ENCODE measurements around the gene VSTM1.
"Not testable (repeated sequence)": the region's sequence is repeated elsewhere in the genome, so short reads cannot be mapped to it uniquely, and the experiment has no call there.

VSTM1 gene, protein sequence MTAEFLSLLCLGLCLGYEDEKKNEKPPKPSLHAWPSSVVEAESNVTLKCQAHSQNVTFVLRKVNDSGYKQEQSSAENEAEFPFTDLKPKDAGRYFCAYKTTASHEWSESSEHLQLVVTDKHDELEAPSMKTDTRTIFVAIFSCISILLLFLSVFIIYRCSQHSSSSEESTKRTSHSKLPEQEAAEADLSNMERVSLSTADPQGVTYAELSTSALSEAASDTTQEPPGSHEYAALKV

DNA sequence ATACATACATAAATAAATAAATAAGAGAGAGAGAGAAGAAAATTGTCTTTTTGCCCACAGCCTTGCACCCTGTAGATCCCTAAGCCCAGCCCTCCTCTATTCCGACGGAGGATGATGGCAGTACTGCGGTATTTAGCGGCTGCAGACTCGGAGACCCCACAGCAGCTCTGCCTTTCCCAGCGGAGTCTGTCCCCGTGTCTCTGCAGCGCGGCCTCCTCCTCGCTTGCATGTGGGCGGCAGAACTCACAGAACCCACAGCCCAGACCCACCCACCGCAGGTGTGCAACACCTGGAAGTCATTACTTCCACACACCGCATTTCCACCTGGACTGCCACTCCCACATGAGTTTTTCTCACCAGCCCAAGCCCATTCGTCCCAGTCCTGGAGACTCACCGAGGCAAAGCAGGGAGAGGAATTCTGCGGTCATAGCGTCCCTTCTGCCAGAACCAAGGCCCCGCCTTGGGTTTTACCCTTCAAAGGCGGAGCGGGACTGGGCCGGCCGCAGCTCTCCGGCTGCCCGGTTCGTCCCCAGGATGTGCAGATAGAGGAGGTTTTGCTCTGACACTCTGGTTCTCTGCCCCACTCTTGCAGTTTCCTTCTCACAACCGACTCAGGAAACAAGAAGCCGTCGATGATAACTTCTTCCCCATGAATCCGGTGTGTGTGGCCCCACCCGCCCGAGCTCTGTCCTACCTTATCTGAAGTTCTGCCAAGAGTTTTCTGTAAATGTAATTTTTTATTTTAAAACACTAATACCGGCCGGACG, at the start of gene VSTM1:
Gene VSTM1 (minus strand): TSS at position 548 of the 767 bp plus-strand sequence. CDS start 120 bp downstream, at position 428.
- DNase-seq (ENCODE audit: low read depth, low spot score), result no peak

DNA sequence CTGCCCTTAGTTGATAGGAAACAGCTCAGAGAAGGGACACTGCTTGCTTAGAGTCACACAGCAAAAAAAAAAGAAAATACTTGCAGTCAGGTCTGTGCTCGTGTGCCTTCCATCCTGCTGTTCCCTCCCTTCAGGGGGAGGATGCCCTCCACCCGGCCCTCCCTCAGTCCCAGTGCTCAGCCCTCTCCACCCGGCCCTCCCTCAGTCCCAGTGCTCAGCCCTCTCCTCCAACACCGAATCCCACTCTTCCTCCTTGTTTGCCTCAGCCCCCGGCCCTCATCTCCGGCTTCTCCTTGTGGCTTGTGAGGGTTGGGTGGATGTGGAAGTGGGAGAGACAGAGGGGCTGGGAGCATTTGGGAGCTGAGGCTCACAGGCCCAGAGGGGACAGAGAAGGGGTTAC, 46.0 kb upstream of the VSTM1 start:
- DNase-seq (ENCODE audit: low read depth, low spot score), result no peak

DNA sequence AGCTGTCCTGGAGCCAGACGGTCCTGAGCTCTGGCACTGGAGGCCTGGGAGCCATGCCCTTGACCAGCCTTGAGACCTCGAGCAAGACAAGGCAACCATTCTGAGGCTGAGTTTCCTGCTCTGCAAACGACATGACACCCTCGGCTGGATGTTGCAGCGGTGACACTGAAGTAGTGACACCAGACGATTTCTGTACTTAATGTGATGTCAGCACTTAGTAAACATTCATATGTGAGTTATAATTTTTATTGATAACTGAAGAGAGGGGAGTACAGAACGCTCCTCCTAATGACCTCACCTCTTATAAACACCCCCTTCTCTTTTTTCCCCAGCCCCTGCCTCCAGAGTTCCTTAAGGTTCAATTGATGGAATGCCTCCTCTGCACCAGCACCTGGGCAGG, 44.8 kb upstream of the VSTM1 start:
- DNase-seq (ENCODE audit: low read depth, low spot score), result no peak

DNA sequence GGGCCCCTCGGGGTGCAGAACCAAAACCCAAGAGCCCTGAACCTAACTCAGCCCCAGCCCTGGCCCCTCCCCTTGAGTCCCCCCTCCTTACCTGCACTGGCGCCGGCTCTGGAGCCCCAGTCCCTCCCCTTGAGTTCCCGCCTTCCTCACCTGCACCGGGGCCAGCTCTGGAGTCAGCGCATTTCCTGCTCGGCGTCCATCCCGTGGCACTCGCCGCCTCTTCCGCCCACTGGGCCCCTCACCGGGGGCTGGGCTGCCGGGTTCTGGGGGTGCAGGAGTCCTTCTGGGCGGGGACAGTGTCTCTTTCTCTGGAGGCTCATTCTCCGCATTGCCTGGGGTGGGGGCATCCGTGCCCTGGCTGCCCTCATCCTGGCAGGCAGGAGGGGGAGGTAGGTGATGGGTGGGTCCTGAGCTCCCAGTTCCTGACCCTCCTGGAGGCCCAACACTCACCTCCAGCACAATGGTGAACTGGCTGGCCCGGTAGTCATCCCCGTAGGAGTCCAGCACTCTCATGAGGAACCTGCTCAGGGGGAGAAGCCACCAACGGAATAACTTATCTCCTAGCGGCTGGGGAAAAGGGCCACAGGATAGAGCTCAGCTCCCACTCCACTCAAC, 44.3 kb upstream of the VSTM1 start:
- DNase-seq (ENCODE audit: low read depth, low spot score), result no peak

DNA sequence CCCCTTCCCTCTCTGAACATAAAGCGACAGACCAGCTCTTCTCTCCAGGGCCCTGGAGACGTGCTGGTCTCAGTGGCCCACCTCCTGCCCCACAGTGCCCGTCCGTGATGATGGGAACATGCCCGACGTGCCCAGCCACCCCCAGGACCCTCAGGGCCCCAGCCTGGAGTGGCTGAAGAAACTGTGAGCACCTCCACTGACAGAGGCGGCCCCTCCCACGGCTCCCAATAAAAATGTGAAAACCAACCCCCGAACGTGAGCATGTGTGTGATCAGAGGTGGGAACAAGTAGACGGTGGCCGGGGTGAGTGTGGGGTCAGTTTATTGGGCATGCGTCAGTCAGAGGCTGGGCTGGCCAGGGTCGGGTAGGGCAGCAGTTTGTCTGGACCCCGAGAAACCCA, 43.0 kb upstream of the VSTM1 start:
- no peak for DNase-seq (ENCODE audit: low read depth, low spot score)

DNA sequence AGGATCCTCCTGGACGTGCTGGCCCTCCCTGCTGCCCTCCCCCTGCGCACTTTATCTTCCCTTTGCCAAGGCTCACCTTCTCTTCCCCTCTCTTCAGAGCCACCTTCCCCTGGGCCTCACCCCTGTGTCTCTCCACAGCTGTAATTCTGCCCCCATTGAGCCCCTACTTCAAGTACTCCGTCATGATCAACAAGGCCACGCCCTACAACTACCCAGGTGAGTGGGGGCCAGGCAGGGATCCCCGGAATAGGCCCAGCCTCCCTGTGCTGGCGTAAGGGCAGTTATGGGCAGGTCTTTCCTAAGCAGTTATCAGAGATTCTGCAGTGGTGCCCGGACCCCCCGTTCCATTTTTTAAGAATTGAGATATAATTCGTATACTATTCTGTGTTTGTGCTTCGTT, 42.1 kb upstream of the VSTM1 start:
- DNase-seq (ENCODE audit: low read depth, low spot score), result no peak

DNA sequence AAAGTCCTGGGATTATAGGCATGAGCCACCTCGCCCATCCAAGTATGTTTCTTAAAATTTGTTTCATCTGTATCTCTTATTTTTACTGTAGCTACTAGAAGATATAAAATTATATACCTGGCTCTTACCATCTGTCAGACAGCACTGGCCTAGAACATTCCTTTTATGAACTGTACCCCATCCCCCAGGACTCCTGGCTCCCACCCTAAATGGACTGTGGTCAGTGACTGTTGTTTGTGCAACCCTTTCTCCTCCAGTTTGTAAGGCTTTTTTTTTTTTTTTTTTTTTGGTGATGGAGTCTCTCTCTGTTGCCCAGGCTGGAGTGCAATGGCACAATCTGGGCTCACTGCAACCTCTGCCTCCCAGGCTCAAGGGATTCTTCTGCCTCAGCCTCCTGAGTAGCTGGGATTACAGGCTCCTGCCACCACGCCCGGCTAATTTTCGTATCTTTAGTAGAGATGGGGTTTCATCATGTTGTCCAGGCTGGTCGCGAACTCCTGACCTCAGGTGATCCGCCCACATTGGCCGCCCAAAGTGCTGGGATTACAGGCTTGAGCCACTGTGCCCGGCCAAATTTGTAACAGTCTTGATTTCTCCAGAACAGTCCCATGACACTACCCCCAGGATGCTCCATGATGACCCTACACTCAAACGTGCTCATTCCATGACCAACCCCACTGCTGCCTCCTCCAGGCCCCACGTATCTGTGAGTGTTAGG, 41.5 kb upstream of the VSTM1 start:
- no peak for DNase-seq (ENCODE audit: low read depth, low spot score)

DNA sequence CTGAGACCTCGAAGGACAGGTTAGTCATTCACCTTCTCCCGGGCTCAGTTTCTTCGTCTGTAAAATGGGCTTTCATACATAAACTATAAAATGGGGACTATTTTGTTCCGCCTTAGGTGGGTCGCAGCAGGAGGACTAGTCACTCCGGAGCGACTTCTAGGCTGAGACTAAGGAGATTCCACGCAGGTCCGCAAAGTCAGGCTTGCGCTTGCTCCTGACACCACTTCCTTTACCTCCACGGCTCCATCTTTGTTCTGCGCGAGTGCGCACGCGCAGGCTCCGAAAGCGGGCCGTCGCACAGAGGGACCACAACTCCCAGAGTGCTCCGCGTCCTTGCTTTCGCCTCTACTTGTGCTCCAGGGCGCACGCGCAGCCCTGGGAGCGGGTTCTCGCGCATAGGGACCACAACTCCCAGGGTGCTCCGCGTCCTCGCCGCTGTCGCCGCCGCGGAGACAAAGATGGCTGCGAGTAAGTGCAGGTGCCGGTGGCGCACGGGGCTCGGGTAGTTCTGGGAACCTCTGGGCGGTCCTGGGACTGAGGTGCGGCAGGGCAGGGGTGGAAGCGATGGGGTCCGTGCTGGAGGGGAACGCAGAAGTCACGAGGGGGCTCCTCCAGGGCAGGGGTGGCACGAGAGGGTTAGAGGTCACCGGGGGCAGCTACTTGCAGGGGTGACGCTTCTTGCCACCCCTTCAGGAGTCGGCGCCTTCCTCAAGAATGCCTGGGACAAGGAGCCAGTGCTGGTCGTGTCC, 38.9 kb upstream of the VSTM1 start, which contains the start of gene NDUFA3:
Gene NDUFA3 (plus strand): TSS at position 435 of the 749 bp plus-strand sequence. CDS start 24 bp downstream, at position 459.
- peak; percentile 100 for DNase-seq (ENCODE audit: low read depth, low spot score)

DNA sequence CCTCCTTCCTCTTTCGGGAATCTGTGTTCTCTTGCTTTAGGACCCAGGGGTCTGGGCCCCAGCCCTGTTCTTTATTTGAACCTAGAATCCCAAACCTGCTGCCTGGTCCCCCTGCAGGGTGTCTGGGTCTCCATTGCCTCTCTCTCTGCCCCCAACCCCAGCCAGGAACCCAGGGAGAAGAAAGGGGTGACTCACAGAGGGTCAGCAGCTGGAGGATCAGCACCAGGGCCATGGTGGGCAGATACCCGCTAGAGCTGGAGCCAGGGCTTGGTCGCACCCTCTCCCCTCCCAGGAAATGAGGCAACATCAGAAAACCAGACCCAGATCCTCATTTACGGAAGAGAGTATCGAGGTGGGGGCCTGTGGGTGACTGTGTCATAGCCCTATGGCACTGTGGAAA, 36.9 kb upstream of the VSTM1 start, which contains the start of gene OSCAR:
Gene OSCAR (minus strand): TSS at position 243 of the 400 bp plus-strand sequence. CDS start 11 bp downstream, at position 232.
- no peak for DNase-seq (ENCODE audit: low read depth, low spot score)

DNA sequence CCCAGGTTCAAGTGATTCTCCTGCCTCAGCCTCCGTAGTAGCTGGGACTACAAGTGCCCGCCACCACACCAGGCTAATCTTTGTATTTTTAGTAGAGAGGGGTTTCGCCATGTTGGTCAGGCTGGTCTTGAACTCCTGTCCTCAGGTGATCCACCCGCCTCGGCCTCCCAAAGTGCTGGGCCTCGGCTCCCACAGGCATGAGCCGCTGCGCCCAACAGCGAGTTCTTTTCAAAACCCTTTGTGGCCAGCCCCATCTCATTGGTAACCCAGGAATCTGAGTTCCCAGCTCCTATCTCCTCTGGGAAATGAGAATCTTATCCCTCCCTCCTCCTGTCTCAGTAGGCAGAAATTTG, 36.2 kb upstream of the VSTM1 start:
- DNase-seq (ENCODE audit: low read depth, low spot score), result not testable (repeated sequence)

DNA sequence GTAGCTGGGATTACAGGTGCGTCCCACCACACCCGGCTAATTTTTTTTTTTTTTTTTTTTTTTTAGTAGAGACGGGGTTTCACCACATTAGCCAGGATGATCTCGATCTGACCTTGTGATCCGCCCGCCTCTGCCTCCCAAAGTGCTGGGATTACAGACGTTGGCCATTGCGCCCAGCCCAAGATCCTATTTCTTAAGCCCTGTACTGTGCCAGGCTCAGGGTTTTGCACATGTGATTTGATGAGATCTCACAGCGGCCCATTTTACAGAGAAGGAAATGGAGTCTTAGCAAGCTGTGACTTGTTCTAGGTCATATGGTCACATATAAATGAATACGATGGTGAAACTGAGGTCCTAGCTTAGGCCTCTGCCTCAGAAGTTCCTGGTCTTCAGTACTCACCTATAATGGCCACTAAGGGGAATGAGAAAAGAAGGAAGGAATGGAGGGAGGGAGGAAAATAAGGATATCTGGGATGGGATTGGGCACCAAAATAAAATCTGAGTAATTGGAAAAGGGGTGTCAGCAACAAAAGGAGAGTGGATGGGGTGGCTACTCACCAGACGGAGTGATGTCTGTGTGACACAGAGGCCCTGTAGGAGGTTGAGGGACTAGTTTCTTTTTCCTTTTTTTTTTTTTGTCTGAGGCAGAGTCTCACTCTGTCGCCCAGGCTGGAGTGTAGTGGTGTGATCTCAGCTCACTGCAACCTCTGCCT, 35.6 kb upstream of the VSTM1 start:
- DNase-seq (ENCODE audit: low read depth, low spot score), result no peak

DNA sequence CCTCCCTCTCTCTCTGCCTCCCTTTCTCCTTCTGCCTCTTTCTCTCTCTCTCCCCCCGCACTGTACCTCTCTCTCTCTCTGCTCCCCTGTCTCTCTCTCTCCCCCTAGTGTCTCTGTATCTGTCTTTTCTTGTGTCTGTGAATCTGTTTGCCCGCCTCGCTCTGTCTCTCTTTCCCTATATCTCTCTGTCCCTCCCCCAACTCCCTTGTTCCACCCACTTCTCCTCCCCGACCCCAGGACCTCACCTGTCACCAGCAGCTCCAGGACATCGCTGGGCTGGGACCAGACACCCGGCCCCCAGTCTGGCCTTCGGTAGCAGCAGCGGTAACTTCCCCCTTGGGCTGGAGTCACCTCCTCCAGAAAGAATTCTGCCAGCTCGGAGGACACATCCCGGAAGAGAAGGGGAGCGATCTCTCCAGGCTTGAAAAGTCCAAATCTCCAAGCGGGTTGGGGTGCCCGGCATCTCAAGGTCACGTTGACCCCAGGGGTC, 33.0 kb upstream of the VSTM1 start:
- DNase-seq (ENCODE audit: low read depth, low spot score), result peak; percentile 14

DNA sequence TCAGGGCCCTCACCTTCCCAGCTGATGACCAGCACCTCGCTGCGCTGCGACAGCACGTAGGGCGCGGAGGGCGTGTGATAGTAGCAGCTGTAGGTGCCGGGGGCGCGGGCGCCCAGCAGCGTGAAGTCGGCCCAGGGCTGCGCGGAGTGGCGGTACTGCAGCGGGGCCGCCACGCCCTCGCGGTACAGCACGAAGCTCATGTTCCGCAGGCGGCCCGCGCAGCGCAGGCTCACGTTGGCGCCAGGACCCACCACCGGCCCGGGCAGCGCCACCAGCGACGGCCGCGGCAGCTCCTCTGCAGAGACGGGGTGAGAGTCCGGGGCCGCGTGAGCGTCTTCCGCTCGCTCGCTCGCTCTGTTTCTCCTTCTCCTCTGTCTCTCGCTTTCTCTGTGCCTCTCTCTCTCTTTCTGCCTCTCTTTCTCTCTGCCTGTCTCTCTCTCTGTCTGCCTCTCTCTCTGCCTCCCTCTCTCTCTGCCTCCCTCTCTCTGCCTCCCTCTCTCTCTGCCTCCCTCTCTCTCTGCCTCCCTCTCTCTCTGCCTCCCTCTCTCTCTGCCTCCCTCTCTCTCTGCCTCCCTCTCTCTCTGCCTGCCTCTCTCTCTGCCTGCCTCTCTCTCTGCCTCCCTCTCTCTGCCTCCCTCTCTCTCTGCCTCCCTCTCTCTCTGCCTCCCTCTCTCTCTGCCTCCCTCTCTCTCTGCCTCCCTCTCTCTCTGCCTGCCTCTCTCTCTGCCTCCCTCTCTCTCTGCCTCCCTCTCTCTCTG, 32.3 kb upstream of the VSTM1 start:
- DNase-seq (ENCODE audit: low read depth, low spot score), result peak; percentile 72

DNA sequence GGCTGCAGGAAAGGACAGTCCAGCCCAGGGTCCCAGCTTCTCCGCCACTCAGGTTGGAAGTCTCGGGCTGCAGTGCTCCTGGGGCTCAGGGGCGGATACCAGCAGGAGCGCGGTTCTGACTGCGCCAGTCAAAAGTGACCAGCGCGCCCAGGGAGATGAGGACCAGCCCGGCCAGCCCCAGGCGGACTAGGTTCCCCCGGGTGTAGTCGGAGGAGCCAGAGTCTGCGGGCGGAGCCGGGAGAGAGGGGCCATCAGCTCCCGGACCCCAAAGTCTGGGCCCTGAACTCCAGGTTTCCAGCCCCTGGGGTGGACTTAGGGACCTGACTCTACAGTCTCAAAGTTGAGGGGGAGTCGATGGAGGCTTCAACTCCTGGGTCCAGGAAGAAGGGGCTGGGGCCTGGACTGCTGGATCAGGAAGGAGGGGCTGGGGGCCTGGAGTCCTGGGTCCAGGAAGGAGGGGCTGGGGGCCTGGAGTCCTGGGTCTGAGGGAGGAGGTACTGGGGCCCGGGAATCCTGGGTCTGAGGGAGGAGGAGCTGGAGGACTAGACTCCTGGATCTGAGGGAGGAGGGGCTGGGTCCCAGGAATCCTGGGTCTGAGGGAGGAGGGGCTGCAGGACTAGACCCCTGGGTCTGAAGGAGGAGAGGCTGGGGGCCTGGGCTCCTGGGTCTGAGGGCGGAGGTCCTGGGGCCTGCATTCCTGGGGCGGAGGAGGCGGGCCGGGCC, 31.6 kb upstream of the VSTM1 start:
- DNase-seq (ENCODE audit: low read depth, low spot score), result no peak

DNA sequence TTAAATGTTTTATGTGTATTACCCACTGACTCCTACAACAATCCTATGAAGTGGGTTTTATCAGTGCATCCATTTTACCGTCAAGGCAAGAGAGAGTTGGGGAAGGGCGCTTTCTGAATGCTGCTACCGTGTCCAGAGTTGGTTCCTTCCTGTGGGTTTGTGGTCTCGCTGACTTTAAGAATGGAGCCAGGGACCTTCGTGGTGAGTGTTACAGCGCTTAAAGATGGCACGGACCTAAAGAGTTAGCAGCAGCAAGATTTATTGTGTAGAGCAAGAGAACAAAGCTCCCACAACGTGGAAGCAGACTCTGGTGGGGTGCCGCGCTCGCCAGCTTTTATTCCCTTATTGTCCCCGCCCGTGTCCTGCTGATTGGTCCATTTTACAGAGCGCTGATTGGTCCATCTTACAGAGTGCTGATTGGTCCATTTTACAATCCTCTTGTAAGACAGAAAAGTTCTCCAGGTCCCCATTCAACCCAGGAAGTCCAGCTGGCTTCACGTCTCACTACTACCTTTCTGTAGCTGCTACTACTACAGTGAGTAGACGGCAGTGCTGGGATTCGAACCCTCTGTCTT, 30.8 kb upstream of the VSTM1 start:
- DNase-seq (ENCODE audit: low read depth, low spot score), result no peak

DNA sequence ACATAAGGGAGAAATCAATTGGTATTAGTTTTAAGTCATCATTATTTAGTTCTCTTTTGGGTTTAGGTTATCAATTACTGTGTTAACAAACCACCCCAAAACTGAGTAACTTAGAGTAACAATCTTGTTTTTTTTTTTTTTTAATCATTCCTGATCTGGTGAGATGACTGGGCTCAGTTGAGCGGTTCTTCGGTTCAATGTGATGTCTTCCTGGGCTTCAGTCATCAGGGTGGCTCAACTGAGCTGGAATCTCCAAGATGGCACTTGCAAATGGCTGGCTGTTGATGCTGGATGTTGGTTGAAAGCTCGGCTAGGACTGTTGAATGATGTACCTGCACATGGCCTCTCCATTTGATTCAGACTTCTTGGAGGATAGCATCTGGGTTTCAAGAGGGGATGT, 20.7 kb upstream of the VSTM1 start:
- DNase-seq (ENCODE audit: low read depth, low spot score), result no peak

DNA sequence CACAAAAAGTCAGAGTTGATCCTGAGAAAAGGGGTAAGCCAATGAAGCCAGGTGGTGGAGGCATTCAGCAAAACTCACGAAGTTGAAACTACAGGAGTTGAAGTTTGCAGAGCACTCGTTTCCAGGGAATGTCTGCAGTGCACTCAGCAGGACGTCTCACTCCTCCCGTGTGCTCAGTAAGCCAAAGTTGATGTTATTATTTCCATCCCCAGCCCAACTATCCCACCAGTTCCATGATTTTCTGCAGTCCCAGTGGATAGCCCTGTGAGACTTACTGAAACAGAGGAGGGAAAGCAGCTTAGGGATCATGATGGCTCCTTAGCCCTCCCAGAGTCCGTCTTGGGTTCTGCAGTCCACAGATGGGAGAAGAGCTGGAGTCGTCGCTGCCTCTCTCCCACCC, 17.3 kb upstream of the VSTM1 start, which contains the start of gene TARM1:
Gene TARM1 (minus strand): TSS at position 334 of the 400 bp plus-strand sequence. CDS start 25 bp downstream, at position 309.
- no peak for DNase-seq (ENCODE audit: low read depth, low spot score)

DNA sequence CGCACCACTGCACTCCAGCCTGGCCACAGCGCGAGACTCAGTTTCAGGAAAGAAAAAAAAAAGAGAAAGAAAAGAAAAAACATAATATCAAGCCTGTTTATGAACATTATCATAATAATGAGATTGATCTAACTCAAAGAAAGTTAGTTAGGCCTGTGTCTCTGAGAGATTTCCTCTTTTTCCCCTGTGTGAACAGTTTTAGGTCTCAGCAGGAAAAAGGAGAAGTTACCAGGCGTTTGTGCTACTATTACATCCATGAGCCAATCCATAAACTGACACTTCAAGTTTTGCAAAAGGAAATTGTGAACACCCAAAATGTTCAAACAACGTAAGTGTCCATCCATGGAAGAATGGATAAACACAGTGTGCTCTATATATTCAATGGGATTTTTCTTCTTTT, 13.6 kb upstream of the VSTM1 start:
- DNase-seq (ENCODE audit: low read depth, low spot score), result no peak

DNA sequence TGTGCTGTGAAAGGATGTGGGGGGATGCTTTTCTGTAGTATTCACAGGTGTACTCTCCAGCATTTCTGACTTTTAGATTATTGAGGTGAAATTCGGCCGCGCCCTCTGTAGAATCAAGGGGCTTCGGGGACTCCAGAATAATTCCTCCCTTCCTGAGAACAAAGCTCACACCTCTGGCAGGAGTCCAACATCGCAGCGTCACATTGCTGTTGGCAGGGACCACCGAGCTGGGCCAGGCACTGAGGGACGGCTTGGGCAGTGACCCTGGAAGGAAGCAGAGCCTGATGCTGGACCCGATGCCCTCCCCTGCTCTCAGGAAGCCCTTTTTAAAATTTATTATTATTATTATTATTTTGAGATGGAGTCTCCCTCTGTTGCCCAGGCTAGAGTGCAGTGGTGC, 11.2 kb upstream of the VSTM1 start:
- no peak for DNase-seq (ENCODE audit: low read depth, low spot score)
